Left ventricle myocardium superior (tissue), 1 donor: Measurements from ENCODE around the gene DTX2. TPM values are rescaled to one million over a fixed set of nuclear protein-coding genes. Genes with fewer than 3 reads are reported as not detected.
A peak's percentile ranks its signal among the peaks of the same experiment; 100 is the strongest.
"Not testable (repeated sequence)": the region's sequence is repeated elsewhere in the genome, so short reads cannot be mapped to it uniquely, and the experiment has no call there.

Experiments
- ATAC-seq: fragments of 200-7000 bp; cut with Tn5 transposase; one replicate; pipeline ENCODE4 v1.9.1; 2020; ENCODE audit warnings: mild to moderate bottlenecking, moderate library complexity
- DNase-seq: peaks from one replicate; pipeline ENCODE4 v3.0.0-alpha.2; 2020
- intact Hi-C: fragments of 100-400 bp; cut with micrococcal nuclease; formaldehyde crosslinking; loops from one replicate; pipeline ENCODE4 v1.11.0; 2022
- total RNA-seq: library from RNA; stranded (reverse); fragmentation: NEBNext Ultra II Directional; extraction: Animal tissue kit (Norgen Biotek cat#: 25700); gene quantifications from one replicate; pipeline ENCODE4 v1.2.1, GENCODE V29; 2021
- donor health status: DM: no; HTN: yes; CAD: no; lungs with severe emphysema.

The DTX2 gene
- total RNA-seq, 1 donor from 2014 or later, result 9.3 TPM

DNA sequence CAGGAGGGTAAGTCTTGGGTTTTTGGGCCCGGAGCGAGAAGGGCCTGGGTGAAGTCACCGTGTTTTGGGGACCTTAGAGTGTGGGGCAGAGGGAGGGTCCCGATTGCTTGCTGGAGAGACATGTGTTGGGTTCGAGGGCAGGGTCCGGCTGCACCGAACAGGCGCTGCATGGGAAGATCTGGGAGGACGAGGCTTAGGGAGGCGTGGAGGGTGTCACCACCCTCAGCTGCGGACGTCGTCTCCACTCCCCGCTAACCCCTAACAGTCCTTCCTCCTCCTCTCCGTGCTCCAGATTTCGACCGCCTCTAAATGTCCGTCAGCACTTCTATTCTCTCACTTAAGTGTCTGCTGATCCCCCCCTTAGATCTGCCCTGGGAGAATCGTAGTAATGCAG is 88.3 kb downstream of the DTX2 start:
- ATAC-seq (peak; percentile 17), DNase-seq (peak; percentile 28)
- intact Hi-C loops, result not testable (repeated sequence)

- DNase-seq, ATAC-seq, intact Hi-C loops: not testable (repeated sequence)
These were observed 90.5 kb downstream of the DTX2 start for GRCh38 chr7:76551992-76552391.

Other genes with a start within 250 kb of the DTX2 start
- gene HSPB1, start 159.0 kb upstream of the DTX2 start, total RNA-seq, result 2,442 TPM
- gene YWHAG, start 102.7 kb upstream of the DTX2 start, total RNA-seq, result 238 TPM
- 0.55 TPM for gene SSC4D, start 52.0 kb upstream of the DTX2 start, total RNA-seq
- gene ZP3, start 36.8 kb upstream of the DTX2 start, total RNA-seq, result not detected
- 2.2 TPM for gene UPK3B, start 48.8 kb downstream of the DTX2 start, total RNA-seq
- not detected for gene SPDYE16, start 81.6 kb downstream of the DTX2 start, total RNA-seq
- 7.9 TPM for gene POMZP3, start 165.6 kb downstream of the DTX2 start, total RNA-seq